Mammary epithelial cell (primary cell): Measurements from ENCODE around the gene MOSMO.

Source experiments
- EZH2 ChIP-seq: IDR thresholded peaks from 2 replicates; pipeline ENCODE4 v1.6.1; 2012; ENCODE audit warnings: low read length, inconsistent platforms, borderline replicate concordance
- TF ChIP-seq, protein P1 (sequence below), 2 donors: IDR thresholded peaks in 1 of 2; conservative IDR thresholded peaks in 1 of 2; 2 replicates each; pipeline ENCODE4 v1.5.1; 2011 to 2012; ENCODE audit warnings: inconsistent platforms in 2 of 2, low read length in 2 of 2, mild to moderate bottlenecking in 2 of 2, control low read depth in 1 of 2, low read depth in 1 of 2; ENCODE audit not compliant: insufficient read depth in 1 of 2; ENCODE audit errors: extremely low read depth in 1 of 2

DNA sequence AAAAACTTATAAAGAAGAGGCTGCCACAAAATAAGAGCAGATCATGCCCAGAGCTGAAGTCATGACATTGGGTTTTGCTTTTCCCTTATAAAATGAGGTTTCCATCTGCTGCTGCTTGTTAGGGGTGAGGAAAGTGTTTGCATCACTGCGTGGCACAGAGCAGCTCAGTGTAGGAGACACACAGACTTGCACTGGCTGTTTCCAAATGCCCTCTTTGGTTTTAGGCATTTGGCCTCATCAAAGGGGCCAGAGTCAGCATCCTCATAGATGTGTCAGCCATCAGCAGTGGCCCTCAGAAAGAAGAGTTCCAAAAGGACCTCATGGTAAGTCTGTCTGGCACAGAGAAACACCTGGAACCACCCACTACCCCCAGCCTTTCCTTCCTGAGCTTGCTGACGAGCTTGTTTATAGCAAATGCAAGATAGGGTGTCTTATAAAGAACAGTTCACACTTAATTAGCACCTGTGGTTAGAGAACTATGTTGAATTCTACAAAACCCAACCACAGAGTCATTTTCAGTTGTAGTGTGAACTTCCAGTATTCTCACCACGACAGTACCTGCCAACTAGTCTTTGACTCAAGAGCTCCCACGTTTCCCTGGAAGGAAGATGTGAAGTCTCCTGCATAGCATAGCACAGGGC lies 101.5 kb downstream of the MOSMO start:
- TF ChIP-seq, protein P1, sequence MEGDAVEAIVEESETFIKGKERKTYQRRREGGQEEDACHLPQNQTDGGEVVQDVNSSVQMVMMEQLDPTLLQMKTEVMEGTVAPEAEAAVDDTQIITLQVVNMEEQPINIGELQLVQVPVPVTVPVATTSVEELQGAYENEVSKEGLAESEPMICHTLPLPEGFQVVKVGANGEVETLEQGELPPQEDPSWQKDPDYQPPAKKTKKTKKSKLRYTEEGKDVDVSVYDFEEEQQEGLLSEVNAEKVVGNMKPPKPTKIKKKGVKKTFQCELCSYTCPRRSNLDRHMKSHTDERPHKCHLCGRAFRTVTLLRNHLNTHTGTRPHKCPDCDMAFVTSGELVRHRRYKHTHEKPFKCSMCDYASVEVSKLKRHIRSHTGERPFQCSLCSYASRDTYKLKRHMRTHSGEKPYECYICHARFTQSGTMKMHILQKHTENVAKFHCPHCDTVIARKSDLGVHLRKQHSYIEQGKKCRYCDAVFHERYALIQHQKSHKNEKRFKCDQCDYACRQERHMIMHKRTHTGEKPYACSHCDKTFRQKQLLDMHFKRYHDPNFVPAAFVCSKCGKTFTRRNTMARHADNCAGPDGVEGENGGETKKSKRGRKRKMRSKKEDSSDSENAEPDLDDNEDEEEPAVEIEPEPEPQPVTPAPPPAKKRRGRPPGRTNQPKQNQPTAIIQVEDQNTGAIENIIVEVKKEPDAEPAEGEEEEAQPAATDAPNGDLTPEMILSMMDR (conservative IDR thresholded peaks at IDR 0.05 in 1 of 2, IDR thresholded peaks at IDR 0.05 in 1 of 2; ENCODE audit: extremely low read depth in 1 of 2, insufficient read depth in 1 of 2, low read depth in 1 of 2, low read length in 2 of 2), result no peak
- no peak for TF ChIP-seq EZH2
